GM12874 (cell line): Measurements from ENCODE around the gene PLEKHO1.
A peak's percentile ranks its signal among the peaks of the same experiment; 100 is the strongest.

Experiments used
- CTCF ChIP-seq: IDR thresholded peaks from 2 replicates; pipeline ENCODE4 v1.5.1; 2011; ENCODE audit warnings: low read depth, mild to moderate bottlenecking, control low read depth, low read length, moderate library complexity; ENCODE audit not compliant: insufficient read depth

PLEKHO1 gene

GRCh38 chr1:150165622-150166612 lies 16.2 kb downstream of the PLEKHO1 start:
- TF ChIP-seq CTCF: peak; percentile 82

- TF ChIP-seq CTCF: peak; percentile 75
Measured at GRCh38 chr1:150168960-150169601, 19.4 kb downstream of the PLEKHO1 start.

- no peak for TF ChIP-seq CTCF
Measured at GRCh38 chr1:150171801-150172200, 22.1 kb downstream of the PLEKHO1 start.

GRCh38 chr1:150173141-150173585 lies 23.4 kb downstream of the PLEKHO1 start:
- TF ChIP-seq CTCF: no peak

- TF ChIP-seq CTCF: no peak
Measured at GRCh38 chr1:150176593-150176992, 26.9 kb downstream of the PLEKHO1 start.

GRCh38 chr1:150178548-150178947 lies 28.8 kb downstream of the PLEKHO1 start:
- no peak for TF ChIP-seq CTCF

GRCh38 chr1:150179867-150180266 lies 30.2 kb downstream of the PLEKHO1 start:
- no peak for TF ChIP-seq CTCF
